IPS-20b (cell line): Measurements from ENCODE around the gene UBE2C.
A peak's percentile ranks its signal among the peaks of the same experiment; 100 is the strongest.
"Not testable (repeated sequence)": the region's sequence is repeated elsewhere in the genome, so short reads cannot be mapped to it uniquely, and the experiment has no call there.

Experiments
- H3K27ac ChIP-seq: one replicate; pipeline ENCODE4 v1.5.1; 2013; ENCODE audit warnings: low read length
- H3K27me3 ChIP-seq: 2 replicates; pipeline ENCODE4 v1.6.1; 2013; ENCODE audit warnings: mild to moderate bottlenecking, low read length, inconsistent platforms; ENCODE audit not compliant: insufficient read depth
- H3K36me3 ChIP-seq: 2 replicates; pipeline ENCODE4 v1.6.1; 2013; ENCODE audit warnings: low read depth, mild to moderate bottlenecking, inconsistent platforms, low read length, moderate library complexity; ENCODE audit not compliant: insufficient read depth
- H3K4me1 ChIP-seq: 2 replicates; pipeline ENCODE4 v1.6.1; 2013; ENCODE audit warnings: mild to moderate bottlenecking, control low read depth, inconsistent platforms, low read length, moderate library complexity; ENCODE audit not compliant: insufficient read depth
- H3K4me3 ChIP-seq: 2 replicates; pipeline ENCODE4 v1.5.1; 2013; ENCODE audit warnings: mild to moderate bottlenecking, low read length, inconsistent platforms
- H3K9ac ChIP-seq: 2 replicates; pipeline ENCODE4 v1.6.1; 2013; ENCODE audit warnings: low read depth, mild to moderate bottlenecking, inconsistent platforms, low read length, moderate library complexity
- H3K9me3 ChIP-seq: 2 replicates; pipeline ENCODE4 v1.6.1; 2013; ENCODE audit warnings: mild to moderate bottlenecking, low read depth, low read length, inconsistent platforms; ENCODE audit not compliant: insufficient read depth

Gene UBE2C

GRCh38 chr20:45822857-45823256 is 10.4 kb downstream of the UBE2C start:
- Histone ChIP-seq H3K9ac (no peak overlapping the region), H3K4me3 (no peak overlapping the region), H3K9me3 (no peaks in the 10 kb centered on the region), H3K27ac (no peak overlapping the region), H3K27me3 (peaks cover 24% of the 10 kb centered on the region), H3K4me1 (no peaks in the 10 kb centered on the region; the same call in 1 of the 2 replicates), H3K36me3 (0 out of 2 replicates have a peak, but pooled peaks cover 4% of the 10 kb centered on the region)

- H3K27me3 ChIP-seq: peaks cover 24% of the 10 kb centered on the region
- H3K9me3 ChIP-seq: no peaks in the 10 kb centered on the region
- peak overlapping the region; percentile 38; the same call in 1 of the 2 replicates for H3K4me3 ChIP-seq
- H3K4me1 ChIP-seq: no peaks in the 10 kb centered on the region; the same call in 1 of the 2 replicates
- H3K27ac ChIP-seq: no peak overlapping the region
- 0 out of 2 replicates have a peak, but pooled peaks cover 4% of the 10 kb centered on the region for H3K36me3 ChIP-seq
- no peak overlapping the region for H3K9ac ChIP-seq
Measured at GRCh38 chr20:45823949-45824835, 11.7 kb downstream of the UBE2C start.

- no peaks in the 10 kb centered on the region for H3K9me3 ChIP-seq
- H3K9ac ChIP-seq: no peak overlapping the region
- H3K4me1 ChIP-seq: no peaks in the 10 kb centered on the region
- no peak overlapping the region for H3K27ac ChIP-seq
- no peaks in the 10 kb centered on the region for H3K36me3 ChIP-seq
- no peak overlapping the region for H3K4me3 ChIP-seq
- H3K27me3 ChIP-seq: peaks cover 24% of the 10 kb centered on the region
Measured at GRCh38 chr20:45826381-45827019, 14.1 kb downstream of the UBE2C start.

GRCh38 chr20:45827030-45827652 is 14.7 kb downstream of the UBE2C start, which contains the start of gene TNNC2:
Gene TNNC2, minus strand, starts transcription at chr20:45827312. Its CDS starts 64 bp downstream, at chr20:45827248.
- Histone ChIP-seq H3K9ac (no peak within 1 kb of the TSS), H3K36me3 (no peaks in the 10 kb centered on the region), H3K27me3 (peaks cover 24% of the 10 kb centered on the region), H3K9me3 (no peaks in the 10 kb centered on the region), H3K4me3 (no peak within 1 kb of the TSS), H3K27ac (no peak within 1 kb of the TSS), H3K4me1 (no peaks in the 10 kb centered on the region)

- H3K4me1 ChIP-seq: no peaks in the 10 kb centered on the region
- H3K9me3 ChIP-seq: no peaks in the 10 kb centered on the region
- H3K36me3 ChIP-seq: no peaks in the 10 kb centered on the region
- H3K4me3 ChIP-seq: no peak overlapping the region
- no peak overlapping the region for H3K9ac ChIP-seq
- H3K27me3 ChIP-seq: peaks cover 21% of the 10 kb centered on the region
- H3K27ac ChIP-seq: no peak overlapping the region
Measured at GRCh38 chr20:45827712-45828111, 15.3 kb downstream of the UBE2C start.

GRCh38 chr20:45828589-45828988 is 16.1 kb downstream of the UBE2C start:
- H3K4me1 ChIP-seq: peaks cover 3% of the 10 kb centered on the region; the same call in 1 of the 2 replicates
- H3K9me3 ChIP-seq: no peaks in the 10 kb centered on the region
- H3K9ac ChIP-seq: no peak overlapping the region
- no peaks in the 10 kb centered on the region for H3K36me3 ChIP-seq
- H3K4me3 ChIP-seq: no peak overlapping the region
- peaks cover 12% of the 10 kb centered on the region for H3K27me3 ChIP-seq
- no peak overlapping the region for H3K27ac ChIP-seq

GRCh38 chr20:45829673-45830106 is 17.2 kb downstream of the UBE2C start:
- not testable (repeated sequence) for H3K36me3 ChIP-seq, H3K9ac ChIP-seq, H3K9me3 ChIP-seq, H3K4me1 ChIP-seq, H3K27me3 ChIP-seq, H3K4me3 ChIP-seq, H3K27ac ChIP-seq

- H3K9me3 ChIP-seq: no peaks in the 10 kb centered on the region
- H3K4me1 ChIP-seq: peaks cover 3% of the 10 kb centered on the region
- H3K36me3 ChIP-seq: peaks cover 10% of the 10 kb centered on the region
- H3K9ac ChIP-seq: no peak overlapping the region
- H3K4me3 ChIP-seq: no peak overlapping the region
- H3K27ac ChIP-seq: no peak overlapping the region
- no peaks in the 10 kb centered on the region for H3K27me3 ChIP-seq
Measured at GRCh38 chr20:45832619-45833018, 20.2 kb downstream of the UBE2C start.

- H3K36me3 ChIP-seq: peaks cover 10% of the 10 kb centered on the region
- no peaks in the 10 kb centered on the region for H3K9me3 ChIP-seq
- peak within 1 kb of the TSS; percentile 67 for H3K4me3 ChIP-seq
- peaks cover 3% of the 10 kb centered on the region for H3K4me1 ChIP-seq
- no peaks in the 10 kb centered on the region for H3K27me3 ChIP-seq
- H3K27ac ChIP-seq: peak within 1 kb of the TSS; percentile 32
- H3K9ac ChIP-seq: peak within 1 kb of the TSS; percentile 71; the same call in 1 of the 2 replicates
Measured at GRCh38 chr20:45833030-45833882, 20.8 kb downstream of the UBE2C start, which contains the start of gene SNX21. Gene SNX21, plus strand, starts transcription at chr20:45833799. Its CDS starts 121 bp downstream, at chr20:45833920.

- no peaks in the 10 kb centered on the region for H3K9me3 ChIP-seq
- peak overlapping the region; percentile 71; the same call in 1 of the 2 replicates for H3K9ac ChIP-seq
- no peaks in the 10 kb centered on the region for H3K27me3 ChIP-seq
- H3K4me3 ChIP-seq: peak overlapping the region; percentile 67
- H3K4me1 ChIP-seq: peaks cover 3% of the 10 kb centered on the region
- peak overlapping the region; percentile 32 for H3K27ac ChIP-seq
- H3K36me3 ChIP-seq: peaks cover 10% of the 10 kb centered on the region
Measured at GRCh38 chr20:45833883-45834796, 21.7 kb downstream of the UBE2C start.
